HFFc6 (cell line): Measurements from ENCODE around the gene TMTC3. TPM values are rescaled to one million over a fixed set of nuclear protein-coding genes. Genes with fewer than 3 reads are reported as not detected.
"Not testable (repeated sequence)": the region's sequence is repeated elsewhere in the genome, so short reads cannot be mapped to it uniquely, and the experiment has no call there.

Experiments
- DNase-seq: peaks from one replicate; pipeline ENCODE4 v3.0.0-alpha.2; 2018
- H3K27ac Mint-ChIP-seq: 2 replicates; pipeline ENCODE4 v1.8.0; 2020; ENCODE audit warnings: mild to moderate bottlenecking, mixed read lengths
- H3K27me3 Mint-ChIP-seq: 2 replicates; pipeline ENCODE4 v1.8.0; 2021; ENCODE audit warnings: mild to moderate bottlenecking, moderate library complexity, mixed read lengths; ENCODE audit not compliant: insufficient read depth
- H3K36me3 Mint-ChIP-seq: 2 replicates; pipeline ENCODE4 v1.8.0; 2021; ENCODE audit warnings: low read depth, mixed read lengths
- H3K4me1 Mint-ChIP-seq: 2 replicates; pipeline ENCODE4 v1.8.0; 2020; ENCODE audit warnings: low read depth, mixed read lengths
- H3K4me3 Mint-ChIP-seq: 2 replicates; pipeline ENCODE4 v1.8.0; 2020; ENCODE audit warnings: mild to moderate bottlenecking, moderate library complexity, mixed read lengths
- H3K9me3 Mint-ChIP-seq: 2 replicates; pipeline ENCODE4 v1.8.0; 2020; ENCODE audit warnings: mild to moderate bottlenecking, mixed read lengths
- total RNA-seq, 6 experiments: library from RNA; stranded (reverse); fragmentation: NEBNext Ultra II Directional; extraction: Animal tissue kit (Norgen Biotek cat#: 25700); gene quantifications; 2 replicates in 1 of 6; 3 replicates in 5 of 6; pipeline ENCODE4 v1.2.3, GENCODE V29; 2021
- TF ChIP-seq, protein P1 (sequence below): fragments of 200-600 bp; sonication (generic); IDR thresholded peaks from 2 replicates; pipeline ENCODE4 v1.5.0; 2021; ENCODE audit warnings: antibody characterized with exemption, mild to moderate bottlenecking

The TMTC3 gene
- total RNA-seq, 6 experiments from 2014 or later: 41.3 to 48.9 (median 46.3) TPM

DNA sequence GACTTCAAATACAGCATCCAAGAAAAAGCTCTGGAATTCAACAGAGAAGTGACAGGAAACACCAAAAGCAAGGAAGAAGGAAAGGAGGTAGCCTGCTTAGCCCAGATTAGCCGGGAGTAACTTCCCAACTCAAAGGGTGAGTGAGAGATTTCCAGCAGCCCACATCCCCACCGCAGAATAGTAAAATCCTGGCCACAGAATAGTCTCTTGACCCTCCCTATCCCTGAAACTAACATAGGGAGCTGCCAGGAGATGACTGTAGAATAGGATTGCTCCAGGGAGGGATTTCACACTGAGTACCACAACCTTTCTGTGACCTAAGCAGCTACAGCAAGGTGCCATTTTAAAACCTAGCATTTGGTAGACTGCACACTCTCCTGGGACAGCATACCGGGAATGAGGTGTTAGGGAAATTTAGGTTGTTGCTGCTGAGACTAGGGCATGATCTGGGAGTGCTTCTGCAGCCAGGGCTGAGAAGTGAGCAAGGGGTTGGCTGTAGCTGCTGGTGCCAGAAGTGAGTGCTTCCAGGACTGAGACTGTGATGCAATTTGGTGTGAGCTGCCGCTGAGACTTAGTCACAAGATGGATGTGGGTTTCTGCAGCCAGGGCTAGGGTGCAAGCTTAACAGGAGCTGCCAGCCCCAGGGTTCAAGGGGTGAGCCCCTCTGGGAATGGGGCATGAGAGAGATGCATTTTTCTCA, 66.0 kb downstream of the TMTC3 start:
- peaks cover 65% of the 10 kb centered on the region for H3K36me3 Mint-ChIP-seq
- H3K27ac Mint-ChIP-seq: peak overlapping the region; percentile 65
- peak overlapping the region; percentile 16; the same call in 1 of the 2 replicates for H3K4me3 Mint-ChIP-seq
- no peaks in the 10 kb centered on the region for H3K27me3 Mint-ChIP-seq
- peaks cover 54% of the 10 kb centered on the region for H3K4me1 Mint-ChIP-seq
- H3K9me3 Mint-ChIP-seq: peaks cover 59% of the 10 kb centered on the region
- TF ChIP-seq, protein P1, sequence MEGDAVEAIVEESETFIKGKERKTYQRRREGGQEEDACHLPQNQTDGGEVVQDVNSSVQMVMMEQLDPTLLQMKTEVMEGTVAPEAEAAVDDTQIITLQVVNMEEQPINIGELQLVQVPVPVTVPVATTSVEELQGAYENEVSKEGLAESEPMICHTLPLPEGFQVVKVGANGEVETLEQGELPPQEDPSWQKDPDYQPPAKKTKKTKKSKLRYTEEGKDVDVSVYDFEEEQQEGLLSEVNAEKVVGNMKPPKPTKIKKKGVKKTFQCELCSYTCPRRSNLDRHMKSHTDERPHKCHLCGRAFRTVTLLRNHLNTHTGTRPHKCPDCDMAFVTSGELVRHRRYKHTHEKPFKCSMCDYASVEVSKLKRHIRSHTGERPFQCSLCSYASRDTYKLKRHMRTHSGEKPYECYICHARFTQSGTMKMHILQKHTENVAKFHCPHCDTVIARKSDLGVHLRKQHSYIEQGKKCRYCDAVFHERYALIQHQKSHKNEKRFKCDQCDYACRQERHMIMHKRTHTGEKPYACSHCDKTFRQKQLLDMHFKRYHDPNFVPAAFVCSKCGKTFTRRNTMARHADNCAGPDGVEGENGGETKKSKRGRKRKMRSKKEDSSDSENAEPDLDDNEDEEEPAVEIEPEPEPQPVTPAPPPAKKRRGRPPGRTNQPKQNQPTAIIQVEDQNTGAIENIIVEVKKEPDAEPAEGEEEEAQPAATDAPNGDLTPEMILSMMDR: no peak
- DNase-seq: peak; percentile 81

DNA sequence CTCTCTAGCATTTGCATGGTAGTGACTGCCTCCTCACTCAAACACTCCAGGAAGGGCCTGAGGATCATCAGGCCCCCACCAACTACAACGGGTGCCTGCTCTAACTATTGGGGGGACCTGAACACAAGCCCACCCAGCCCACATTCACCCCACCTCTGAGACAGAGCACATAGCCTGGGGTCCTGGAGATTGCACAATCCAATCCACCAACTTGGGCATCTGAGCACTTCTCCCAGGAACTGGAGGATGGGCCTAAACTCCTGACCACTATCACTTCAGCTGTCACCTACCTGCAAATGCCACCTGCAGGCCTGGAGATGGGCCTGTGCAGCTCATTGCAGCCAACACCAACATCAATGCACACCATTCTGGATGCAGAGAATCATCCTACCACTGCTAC, 66.6 kb downstream of the TMTC3 start:
- no peak overlapping the region for H3K4me3 Mint-ChIP-seq
- no peak for DNase-seq
- peaks cover 49% of the 10 kb centered on the region for H3K4me1 Mint-ChIP-seq
- H3K27me3 Mint-ChIP-seq: no peaks in the 10 kb centered on the region
- H3K9me3 Mint-ChIP-seq: peaks cover 63% of the 10 kb centered on the region
- H3K27ac Mint-ChIP-seq: peak overlapping the region; percentile 65; the same call in 1 of the 2 replicates
- H3K36me3 Mint-ChIP-seq: peaks cover 69% of the 10 kb centered on the region
- TF ChIP-seq, protein P1: no peak

DNA sequence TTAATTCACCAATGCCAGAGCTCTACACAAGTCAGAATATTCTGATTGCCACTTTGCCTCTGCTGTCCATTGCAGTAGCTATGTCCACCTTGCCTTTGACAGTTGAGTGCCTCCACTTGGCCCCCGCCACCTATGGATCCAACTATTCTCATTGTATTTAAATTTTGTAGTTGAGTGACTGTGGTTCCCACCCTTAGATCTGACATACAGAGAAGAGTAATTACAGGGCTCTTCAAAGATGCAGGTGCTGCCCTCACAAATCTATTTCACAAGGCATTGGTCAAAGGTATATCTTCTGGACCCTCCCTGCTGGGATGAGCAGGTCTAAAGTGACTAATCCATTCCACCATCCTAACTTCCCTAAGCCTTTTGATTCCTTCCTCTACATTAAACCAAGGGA, 68.2 kb downstream of the TMTC3 start:
- not testable (repeated sequence) for H3K27ac Mint-ChIP-seq, DNase-seq, H3K4me3 Mint-ChIP-seq, H3K27me3 Mint-ChIP-seq
- peaks cover 64% of the 10 kb centered on the region for H3K36me3 Mint-ChIP-seq
- H3K9me3 Mint-ChIP-seq: peaks cover 61% of the 10 kb centered on the region
- H3K4me1 Mint-ChIP-seq: peaks cover 41% of the 10 kb centered on the region

DNA sequence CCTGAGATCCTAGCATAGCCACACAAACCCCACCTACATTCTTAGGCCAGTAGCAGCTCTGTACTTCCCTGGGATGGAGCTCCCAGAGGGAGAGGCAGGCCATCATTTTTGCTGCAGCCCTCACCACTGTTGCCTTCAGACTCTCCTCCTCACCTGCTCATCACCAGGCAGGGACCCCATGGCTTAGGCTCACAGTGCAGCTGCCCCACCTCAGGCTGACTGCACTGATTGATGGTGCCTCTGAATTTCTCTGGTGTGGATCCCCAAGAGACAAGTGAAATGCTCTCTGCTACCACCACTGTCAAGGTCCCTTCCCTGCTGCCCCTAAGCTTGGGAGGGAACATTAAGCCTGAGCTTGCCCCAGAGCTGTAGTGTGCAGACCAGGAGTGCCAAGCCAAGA, 76.2 kb downstream of the TMTC3 start:
- peaks cover 16% of the 10 kb centered on the region for H3K4me1 Mint-ChIP-seq
- peaks cover 37% of the 10 kb centered on the region for H3K9me3 Mint-ChIP-seq
- no peaks in the 10 kb centered on the region for H3K27me3 Mint-ChIP-seq
- DNase-seq: no peak
- TF ChIP-seq, protein P1: no peak
- no peak overlapping the region for H3K27ac Mint-ChIP-seq
- no peak overlapping the region for H3K4me3 Mint-ChIP-seq
- peaks cover 52% of the 10 kb centered on the region for H3K36me3 Mint-ChIP-seq

DNA sequence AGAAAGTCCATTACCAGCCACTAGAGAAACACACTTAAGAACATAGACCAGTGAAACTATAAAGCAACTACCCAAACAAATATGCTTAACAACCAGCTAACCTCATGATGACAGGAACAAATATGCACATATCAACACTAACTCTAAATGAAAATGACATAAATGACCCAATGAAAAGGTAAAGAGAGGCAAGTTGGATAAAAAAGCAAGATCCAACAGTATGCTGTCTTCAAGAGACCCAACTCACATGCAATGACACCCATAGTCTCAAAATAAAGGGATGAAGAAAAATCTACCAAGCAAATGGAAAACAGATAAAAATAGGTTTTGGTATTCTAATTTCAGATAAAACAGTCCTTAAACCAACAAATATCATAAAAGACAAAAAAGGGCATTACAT, 77.8 kb downstream of the TMTC3 start:
- peaks cover 28% of the 10 kb centered on the region for H3K9me3 Mint-ChIP-seq
- no peak for DNase-seq
- TF ChIP-seq, protein P1: no peak
- no peak overlapping the region for H3K27ac Mint-ChIP-seq
- H3K27me3 Mint-ChIP-seq: no peaks in the 10 kb centered on the region
- H3K4me1 Mint-ChIP-seq: peaks cover 16% of the 10 kb centered on the region
- H3K4me3 Mint-ChIP-seq: no peak overlapping the region
- peaks cover 48% of the 10 kb centered on the region for H3K36me3 Mint-ChIP-seq

DNA sequence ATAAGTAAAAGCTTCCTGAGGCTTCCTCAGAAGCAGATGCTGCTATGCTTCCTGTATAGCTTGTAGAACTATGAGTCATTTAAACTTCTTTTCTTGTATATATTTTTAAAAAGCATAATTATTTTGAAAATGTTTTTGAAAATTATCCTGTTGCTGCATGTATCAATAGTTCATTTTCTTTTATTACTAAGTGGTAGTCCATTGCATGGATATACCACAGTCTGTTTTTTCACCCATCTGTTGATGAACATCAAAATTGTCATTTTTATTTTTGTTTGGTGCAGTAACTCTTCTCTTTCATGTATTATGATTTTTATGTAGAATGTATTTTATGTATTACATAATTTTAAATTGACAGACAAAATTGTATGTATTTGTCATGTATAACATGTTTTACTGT, 81.4 kb downstream of the TMTC3 start:
- Mint-ChIP-seq H3K4me3 (no peak overlapping the region), H3K4me1 (peaks cover 6% of the 10 kb centered on the region), H3K9me3 (peaks cover 26% of the 10 kb centered on the region), H3K27ac (no peak overlapping the region), H3K27me3 (no peaks in the 10 kb centered on the region), H3K36me3 (peaks cover 39% of the 10 kb centered on the region)
- DNase-seq: no peak
- TF ChIP-seq, protein P1: no peak
